CD4-positive, alpha-beta T cell treated with Interferon gamma for 1 hour (primary cell): ENCODE data around the gene FTSJ1.

Experiments
- DNase-seq: peaks from one replicate; pipeline ENCODE4 v3.0.0-alpha.2; 2020

Gene FTSJ1

DNA sequence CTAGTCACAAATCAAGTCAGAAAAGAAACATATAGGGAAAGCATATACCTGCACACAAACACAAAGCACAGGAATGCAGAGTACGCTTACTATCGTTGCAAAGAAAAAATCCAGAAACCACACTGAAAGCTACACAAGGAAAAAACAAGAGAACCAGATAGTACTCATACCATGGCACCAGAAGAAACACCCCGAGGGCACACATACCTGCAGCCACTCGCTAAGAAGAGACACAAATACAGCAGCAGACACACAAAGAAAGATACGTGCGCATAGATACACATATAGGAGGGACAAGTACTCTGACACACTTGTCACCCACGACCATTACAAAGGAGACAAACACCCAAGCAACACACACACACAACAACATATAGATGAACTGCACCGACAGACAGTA lies 4.5 kb upstream of the FTSJ1 start:
- no peak for DNase-seq

DNA sequence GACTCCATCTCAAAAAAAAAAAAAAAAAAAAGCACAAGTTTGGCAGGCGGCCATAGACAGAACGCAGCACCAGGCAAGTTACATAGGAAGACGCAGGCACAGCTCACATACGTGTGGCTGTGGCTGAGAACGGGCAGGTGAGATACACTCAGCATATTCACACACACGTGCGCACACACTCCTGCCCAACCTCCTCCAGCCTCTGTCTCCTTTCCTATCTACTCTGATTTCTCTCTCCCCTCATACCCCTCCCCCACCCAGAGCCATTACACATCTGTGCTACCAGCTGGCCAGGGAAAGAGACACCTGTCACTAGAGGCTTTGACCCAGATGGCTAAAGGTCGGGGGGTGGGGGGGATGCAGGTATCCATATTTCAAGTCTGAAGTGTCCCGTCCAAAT lies 3.8 kb upstream of the FTSJ1 start:
- DNase-seq, result no peak

DNA sequence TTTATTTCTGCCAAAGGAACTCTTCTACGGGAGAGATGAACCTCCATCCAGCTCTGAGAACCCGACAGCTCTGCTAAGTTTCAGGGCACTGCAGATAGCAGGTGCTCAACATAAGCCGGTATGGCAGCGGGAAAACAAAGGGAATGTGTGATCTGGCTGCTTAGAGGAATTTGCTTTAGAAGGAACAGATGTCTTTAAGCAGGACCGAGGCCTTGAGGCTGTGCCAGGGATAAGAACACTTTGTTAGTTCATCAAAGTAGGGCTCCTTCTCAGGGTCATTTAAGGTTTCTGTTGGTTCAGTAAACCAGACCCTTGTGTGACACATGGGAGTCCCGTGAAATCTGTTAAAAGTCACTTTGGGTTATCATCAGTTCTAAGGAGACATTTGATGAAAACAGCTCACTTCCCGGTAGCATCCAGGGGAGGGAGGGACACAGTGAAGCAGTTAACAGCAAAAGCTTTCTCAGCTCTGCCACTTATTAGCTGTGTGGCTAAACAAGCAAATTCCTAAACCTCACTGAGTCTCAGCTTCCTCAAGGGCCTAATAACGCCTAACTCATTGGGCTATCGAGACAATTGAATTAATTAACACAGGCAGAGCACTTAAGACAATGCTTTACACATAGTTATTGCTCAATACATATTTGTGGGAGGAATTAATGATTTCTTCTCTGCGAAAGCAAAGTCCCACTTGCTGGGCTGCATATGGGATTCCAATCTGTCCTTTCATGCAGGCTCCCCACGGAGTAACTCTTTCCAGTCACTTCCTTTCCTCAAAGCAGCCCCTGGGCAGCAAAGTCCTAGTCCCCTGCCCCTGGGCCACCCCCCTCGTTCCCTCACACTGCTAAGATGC lies 2.9 kb upstream of the FTSJ1 start:
- DNase-seq, result no peak

DNA sequence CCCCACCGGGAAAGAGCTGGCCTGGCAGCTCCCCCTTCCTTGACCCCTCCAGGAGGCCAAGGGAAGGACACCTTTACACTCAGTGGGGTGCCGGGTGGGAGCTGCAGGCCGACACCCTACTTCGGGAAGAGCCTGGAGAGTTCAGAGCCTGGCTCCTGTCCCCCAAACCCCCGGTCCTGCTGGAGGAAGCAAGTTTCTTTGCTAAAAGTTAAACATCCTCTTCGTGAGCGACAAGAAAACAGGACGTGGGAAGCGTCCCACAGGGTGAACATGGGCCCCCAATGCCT lies 2.4 kb upstream of the FTSJ1 start:
- DNase-seq, result no peak

DNA sequence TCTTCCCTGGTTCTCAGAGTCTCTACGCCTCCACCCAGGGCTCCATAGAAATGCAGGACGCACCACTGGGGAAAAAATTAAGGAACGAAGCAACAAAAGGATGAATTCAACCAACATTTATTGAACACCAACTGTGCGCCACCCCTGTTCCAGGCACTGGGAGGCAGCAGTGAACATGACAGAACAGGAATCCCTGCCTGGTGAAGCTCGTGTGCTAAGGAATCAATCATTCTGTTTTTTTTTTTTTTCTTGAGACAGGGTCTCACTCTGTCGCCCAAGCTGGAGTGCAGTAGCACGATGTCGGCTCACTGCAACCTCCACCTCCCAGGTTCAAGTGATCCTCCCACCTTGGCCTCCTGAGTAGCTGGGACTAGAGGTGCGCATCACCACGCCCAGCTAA lies 1.9 kb upstream of the FTSJ1 start:
- no peak for DNase-seq

DNA sequence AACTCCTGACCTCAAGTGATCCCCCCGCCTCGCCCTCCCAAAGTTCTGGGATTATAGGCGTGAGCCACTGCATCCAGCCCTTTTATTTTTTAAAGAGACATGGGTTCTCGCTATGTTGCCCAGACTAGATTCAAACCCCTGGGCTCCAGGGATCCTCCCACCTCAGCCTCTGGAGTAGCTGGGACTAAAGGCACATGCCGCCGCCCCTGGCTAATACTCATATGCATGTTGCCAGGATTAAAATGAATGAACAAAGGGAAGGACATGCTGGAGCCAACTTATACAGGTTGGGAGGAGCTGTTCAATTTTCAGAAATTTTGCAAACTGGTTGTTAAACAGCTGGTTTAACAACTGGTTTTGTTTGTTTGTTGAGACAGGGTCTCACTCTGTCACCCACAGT lies 1.4 kb upstream of the FTSJ1 start:
- no peak for DNase-seq

DNA sequence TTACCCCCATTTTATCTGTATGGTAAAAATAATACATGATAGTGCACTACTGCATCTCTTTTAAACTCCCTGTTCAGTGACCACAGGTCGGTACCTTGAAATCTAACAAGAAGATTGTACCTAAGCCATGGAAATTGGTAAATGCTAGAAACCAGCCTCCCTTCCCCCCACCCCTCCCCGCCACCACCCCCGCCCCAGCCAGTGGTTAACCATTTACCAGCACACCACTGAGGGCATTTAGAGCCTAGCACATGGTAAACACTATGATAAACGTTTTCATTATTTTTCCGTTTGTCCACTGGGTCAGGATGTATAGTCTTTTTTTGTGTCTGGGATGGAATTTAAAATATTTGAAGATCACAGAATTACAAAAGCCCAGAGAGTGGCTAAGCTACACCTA lies 703 bp upstream of the FTSJ1 start:
- DNase-seq, result no peak

DNA sequence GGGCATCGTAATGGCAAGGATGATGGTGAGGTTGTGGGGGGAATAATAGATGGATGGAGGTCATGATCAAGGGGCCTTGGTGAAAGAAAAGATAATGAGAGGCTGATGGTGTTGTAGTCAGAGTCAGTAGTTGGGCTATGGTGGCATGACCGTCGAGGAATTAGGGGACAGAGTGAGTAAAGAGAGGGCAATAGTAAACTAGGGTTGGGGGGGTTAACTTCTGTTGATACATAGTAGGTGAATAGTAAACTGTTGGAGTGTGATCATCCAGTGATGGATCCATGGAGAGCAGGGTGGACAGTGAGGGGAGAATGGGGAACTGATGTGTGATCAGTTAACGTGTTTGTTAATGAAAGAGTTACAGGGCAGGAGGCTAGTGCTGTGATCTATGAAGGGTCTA lies 920 bp downstream of the FTSJ1 start:
- no peak for DNase-seq

DNA sequence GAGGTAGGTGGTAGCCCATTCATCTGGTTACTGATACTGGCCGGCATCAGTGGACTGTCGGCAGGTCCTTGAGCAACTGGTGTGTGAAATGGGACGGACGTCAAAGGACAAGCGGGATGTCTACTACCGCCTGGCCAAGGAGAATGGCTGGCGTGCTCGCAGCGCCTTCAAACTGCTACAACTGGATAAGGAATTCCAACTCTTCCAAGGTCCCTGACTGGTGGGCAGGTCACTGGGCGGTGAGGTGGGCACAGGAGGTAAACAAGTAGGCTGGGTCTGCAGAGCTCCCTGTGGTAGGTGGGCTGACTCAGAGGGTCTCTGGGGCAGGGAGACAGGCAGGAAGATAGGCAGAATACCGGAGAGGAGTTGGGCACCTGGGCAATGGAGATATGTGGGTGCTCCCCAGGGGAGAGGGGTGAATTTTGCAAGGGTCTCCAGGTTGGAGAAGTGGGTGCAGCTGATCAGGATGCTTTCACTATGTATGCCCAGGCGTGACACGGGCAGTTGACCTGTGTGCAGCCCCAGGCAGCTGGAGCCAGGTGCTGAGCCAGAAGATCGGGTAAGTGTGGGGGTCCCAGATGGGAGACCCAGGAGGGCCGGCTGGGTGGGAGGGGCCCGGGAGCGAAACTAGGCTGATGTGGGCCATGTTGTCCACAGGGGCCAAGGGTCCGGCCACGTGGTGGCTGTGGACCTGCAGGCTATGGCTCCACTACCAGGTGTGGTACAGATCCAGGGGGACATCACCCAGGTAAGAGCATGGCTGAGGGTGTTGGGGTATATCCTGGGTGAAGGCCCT lies 2.2 kb downstream of the FTSJ1 start:
- DNase-seq, result no peak

DNA sequence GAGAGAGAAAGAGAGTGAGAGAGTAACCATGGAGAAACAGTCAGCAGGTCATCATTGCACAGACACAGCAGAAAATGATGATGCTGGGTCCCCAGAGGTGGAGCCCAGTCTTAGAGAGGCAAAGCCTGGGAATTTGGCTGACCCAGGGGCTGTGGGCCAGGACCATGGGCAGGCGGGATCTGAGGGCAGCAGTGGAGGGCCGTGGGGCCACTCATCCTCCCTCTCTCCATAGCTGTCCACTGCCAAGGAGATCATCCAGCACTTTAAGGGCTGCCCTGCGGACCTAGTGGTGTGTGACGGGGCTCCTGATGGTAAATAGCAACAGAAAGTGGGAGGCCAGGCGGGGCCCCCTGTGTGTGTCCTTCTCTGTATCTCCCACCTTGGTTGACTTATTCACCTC lies 2.8 kb downstream of the FTSJ1 start:
- DNase-seq, result no peak

DNA sequence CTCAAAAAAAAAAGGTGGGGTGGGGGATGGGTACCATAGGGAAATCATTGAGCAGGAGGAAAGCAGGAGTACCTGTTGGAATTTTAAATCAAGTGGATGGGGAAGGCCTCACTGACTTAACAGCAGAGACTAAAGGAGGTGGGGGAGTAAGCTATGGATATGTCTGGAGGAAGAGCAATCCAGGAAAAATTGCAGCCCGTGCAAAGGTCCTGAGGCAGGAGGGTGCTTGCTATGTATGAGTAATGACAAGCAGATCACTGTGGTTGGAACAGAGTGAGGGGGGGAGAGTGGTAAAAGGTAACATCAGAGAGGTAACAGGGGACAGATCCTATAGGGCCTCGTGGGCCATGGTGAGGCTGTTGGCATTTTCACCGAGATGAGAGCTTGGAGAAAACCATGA lies 4.1 kb downstream of the FTSJ1 start:
- DNase-seq, result no peak

DNA sequence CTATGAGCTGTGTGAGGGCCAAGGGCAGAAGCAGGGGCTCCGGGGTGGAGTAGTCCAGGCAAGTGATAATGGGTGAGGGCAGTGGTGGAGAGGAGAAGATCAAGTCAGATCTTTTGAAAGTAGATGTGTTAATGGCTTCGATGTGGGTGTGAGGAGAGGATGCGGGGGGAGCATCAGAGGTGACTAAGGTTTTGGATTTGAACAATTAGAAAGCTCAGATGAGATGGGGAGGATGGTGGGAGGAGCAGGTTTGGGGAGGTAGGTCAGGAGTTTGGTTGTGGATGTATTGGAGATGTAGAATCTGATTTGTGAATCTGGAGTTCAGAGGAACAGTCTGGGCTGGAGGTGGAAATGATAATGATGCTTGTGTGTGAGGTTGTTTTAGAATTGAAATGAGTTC lies 4.6 kb downstream of the FTSJ1 start:
- no peak for DNase-seq

DNA sequence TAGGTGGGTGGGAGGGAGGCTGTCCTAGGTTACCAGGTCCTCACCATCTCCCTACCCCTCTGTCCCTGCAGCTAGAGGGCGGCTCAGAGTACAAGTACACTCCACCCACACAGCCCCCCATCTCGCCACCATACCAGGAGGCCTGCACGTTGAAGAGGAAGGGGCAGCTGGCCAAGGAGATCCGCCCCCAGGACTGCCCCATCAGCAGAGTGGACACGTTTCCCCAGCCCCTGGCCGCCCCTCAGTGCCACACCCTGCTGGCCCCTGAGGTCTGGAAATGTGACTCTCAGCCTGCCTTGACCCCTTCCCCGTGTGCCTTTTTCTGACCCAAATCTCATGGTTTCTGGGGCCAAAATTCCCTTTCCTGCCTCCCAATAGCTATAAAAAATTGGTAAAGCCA lies 6.5 kb downstream of the FTSJ1 start:
- no peak for DNase-seq

DNA sequence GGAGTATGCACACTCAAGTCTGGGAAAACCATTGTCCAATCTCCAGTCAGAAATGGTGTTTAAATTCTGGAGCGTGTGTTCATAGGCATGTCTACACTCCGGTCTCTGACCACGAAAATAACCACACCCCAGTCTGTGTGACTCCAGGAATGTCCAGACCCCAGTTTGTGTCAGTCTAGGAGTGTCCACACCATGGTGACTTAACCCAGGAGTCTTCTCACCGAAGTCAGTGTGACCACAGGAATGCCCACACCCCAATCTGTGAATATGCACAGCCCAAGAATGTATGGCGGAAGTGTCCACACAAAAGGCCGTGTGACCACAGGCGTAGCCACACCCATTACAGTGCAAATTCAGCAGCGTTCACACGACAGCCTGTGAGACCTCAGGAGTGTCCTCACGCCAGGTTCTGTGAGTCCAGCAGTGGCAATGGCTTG lies 11.4 kb downstream of the FTSJ1 start:
- peak; percentile 37 for DNase-seq

DNA sequence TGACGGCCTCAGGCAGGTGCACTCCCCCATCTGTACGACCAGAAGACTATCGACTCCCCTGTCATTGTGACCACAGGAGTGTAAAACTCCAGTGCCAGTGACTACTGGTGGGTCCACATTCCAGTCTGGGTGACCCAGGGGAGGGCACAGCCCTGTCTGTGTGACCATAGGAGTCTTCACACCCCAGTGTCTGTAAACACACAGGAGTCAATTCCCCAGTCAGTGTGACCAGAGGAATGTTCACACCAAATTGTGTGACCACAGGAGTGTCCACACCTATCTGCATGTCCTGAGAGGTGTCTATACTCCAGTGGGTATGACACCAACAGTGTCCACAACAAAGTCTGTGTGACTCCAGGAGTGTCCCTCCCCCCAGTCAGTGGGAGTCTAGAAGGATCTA lies 12.0 kb downstream of the FTSJ1 start:
- no peak for DNase-seq

DNA sequence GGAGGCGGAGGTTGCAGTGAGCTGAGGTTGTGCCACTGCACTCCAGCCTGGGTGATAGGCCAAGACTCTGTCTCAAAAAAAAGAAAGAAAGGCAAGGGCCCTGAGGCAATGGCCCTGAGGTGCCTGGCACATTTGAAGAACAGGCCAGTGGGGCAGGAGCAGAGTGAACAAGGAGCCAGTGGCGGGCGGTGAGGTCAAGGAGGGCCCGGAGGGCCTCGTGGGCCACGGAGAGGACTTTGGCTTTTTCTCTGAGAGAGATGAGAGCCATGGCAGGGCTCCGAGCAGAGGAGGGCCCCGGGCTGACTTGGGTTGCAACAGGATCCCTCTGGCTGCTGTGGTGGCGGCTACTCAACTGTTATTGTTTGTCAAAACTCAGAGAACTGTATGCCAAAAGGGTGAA lies 13.3 kb downstream of the FTSJ1 start:
- no peak for DNase-seq

DNA sequence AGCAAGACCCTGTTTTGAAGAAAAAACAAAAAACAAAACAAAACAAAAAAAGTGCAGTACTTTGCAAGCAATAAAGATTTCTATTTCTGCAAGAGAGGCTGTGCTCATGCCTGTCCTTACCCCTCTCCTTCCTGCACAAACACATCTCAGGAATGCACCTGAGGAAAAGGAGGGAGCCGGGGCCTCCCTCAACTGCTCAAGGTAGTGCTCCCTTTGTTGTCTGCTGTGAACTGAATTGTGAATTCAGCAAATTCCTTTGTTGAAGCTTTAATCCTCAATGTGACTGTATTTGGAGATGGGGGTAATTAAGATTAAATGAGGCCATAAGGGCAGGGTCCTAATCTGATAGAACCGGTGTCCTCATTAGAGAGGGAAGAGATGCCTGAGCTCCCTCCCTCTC lies 13.9 kb downstream of the FTSJ1 start:
- DNase-seq, result no peak

DNA sequence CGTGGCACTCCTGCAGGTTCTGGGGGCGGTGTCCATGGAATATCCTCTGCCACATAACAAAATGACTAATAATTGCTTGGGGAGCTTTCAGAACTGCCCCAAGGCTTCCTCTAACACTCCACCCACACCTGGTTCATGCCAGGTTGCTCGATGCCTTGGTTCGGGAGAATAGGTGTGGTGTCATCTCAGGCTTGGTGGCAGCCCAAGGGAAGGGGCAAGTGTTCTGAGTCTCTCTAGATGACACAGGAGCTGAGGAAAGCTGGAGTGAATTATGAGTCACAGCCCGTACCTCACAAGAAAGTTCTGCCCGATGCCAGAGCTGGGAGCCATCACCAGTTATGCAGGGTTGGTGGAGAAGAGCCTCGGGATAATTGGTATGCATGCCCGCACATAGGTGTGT lies 14.7 kb downstream of the FTSJ1 start:
- no peak for DNase-seq

DNA sequence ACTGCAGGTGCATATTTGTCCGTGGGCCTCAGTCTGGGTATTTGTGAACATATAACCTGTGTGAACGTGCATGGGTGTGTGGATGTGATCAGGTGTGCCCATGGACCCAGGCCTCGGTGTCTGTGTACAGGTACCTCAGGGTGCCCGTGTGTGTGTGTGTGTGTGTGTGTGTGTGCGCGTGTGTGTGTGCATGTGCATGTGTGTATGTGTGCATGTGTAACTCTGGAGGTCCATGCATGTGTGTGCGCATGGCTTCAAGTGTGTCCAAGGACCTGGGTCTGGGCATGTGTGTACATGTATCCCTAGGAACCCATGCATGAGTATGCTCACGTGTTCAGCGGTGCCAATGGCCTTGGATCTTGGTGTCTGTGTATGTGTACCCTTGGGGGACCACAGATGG lies 15.8 kb downstream of the FTSJ1 start:
- DNase-seq, result no peak

DNA sequence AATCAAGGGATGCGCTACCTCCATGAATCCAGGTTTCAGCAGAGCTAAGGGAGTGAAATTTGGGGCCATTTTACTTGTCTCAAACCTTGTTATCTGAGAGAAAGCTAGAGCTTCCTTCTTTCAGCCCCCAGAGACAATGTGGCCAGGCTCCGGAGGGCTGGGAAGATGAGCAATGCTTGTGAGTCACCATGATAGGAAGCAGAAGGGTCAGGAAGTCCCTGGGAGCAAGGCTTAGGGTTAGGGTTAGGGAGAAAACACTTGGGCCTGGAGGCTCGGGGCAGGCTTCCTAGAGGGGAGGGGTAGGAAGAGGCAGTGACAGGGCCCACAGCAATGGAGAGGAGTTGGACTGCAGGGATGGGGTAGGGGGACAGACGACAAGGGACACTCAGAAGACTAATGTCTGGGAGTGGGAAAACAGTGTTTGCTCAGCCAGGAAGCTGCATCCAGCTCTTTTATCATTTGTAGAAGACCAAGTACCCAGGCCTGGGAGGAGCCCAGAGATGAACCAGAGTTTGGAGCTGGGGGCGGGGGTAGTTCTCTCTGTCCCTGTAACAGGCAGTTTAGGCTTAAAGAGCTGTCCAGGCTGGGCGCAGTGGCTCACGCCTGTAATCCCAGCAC lies 16.4 kb downstream of the FTSJ1 start:
- no peak for DNase-seq

DNA sequence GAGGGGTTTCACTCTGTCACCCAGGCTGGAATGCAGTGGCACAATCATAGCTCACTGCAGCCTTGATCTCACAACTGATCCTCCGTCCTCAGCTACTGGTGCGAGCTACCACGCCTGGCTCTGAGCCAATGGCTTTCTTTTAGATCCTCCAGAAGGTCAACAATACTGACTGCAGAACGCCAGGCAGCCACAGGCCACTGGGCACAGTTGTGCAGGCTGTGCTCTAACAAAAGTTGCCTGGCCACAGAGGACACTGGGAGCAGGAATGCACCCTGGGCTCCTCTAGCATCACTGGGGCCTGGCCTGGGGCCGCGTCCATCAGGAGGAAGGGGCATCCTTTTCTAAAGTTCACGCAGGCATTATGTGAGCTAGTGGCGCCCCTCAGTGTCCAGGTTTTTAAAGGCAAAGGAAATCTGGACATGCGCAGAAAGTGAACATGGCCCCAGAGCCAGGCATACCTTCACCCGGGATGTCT lies 17.9 kb downstream of the FTSJ1 start:
- no peak for DNase-seq

DNA sequence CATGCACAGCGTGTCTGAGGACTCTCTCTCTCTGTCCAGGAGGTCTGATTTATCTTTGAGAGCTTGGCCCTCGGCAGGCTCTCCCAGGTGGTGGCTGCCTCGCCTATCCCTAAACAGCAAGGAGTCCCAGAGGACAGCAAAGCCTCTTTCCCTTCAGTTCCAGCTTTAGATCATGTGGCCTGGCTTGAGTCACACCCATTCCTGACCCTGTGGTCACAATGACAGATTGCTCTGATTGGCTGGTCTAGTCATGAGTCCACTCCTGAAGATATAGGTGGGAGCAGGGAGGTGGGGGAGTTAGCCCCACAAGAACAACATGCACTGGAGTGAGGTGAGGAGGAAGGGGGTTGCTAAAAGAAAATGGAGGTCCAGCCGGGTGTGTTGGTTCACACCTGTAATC lies 20.7 kb downstream of the FTSJ1 start:
- no peak for DNase-seq

DNA sequence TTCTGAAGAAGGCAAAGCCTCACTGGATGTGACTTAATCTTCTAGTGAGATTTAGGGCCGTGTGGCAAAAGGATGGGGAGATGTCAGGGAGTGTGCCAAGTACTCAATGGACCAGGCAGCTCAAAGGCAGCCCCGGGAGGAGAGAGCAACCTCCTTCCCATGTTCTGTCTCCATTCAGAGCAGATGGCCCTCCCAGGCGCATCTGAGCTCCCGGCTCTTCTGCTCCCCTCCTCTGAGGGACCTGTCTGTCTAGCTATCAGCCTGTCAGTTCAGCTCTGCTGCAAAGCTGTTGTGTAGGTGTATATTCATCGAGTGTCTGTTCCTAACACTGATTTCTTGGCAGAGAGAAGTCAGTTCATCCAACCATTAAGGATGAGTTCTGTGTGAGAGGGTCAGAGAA lies 21.9 kb downstream of the FTSJ1 start:
- DNase-seq, result no peak

DNA sequence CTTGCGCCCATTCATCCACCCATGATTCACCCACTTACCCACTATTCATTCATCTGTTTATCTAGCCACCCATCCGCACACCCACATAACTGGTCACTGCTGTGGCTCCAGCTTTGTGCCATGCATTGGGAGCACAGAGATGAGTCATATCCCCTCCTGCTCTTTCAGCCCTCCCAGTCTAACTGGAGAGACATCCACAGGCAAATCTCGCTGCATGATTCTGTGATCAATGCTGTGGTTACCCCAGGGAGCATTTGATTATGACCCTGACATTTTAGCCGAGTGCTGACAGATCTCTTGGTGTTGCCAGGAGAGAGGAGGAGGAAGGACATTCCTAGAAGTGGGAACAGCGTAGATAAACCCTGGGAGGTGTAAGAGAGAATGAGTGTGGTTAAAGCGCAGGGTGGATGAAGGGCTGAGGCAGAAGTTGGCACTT lies 22.4 kb downstream of the FTSJ1 start:
- DNase-seq, result no peak
